Measurements from ENCODE around the gene SCAPER. TPM values are rescaled to one million over a fixed set of nuclear protein-coding genes. Genes with fewer than 3 reads are reported as not detected.

The SCAPER gene
- total and polyA plus RNA-seq, 2 of the 4 experiments (the other 2 are of a cell fraction), result 2.9 to 9.7 TPM

GRCh38 chr15:76861815-76862397 lies 43.2 kb downstream of the SCAPER start:
- in situ Hi-C loops (cut with MboI; ENCODE audit: low sequenced_read_pairs), result loop anchor here (10.0 kb wide), 2 partner anchors 627 to 667 kb away; no protein-coding TSS in a partner anchor
- CTCF ChIA-PET, result interaction anchor here (1.0 kb wide), 1 partner anchor 19 kb away, joined by 3 read pairs; no protein-coding TSS in a partner anchor
- dilution Hi-C loops (cut with HindIII; ENCODE audit: low sequenced_read_pairs, unreplicated experiment), result no loop called here

More at GRCh38 chr15:76861815-76862397, 43.2 kb downstream of the SCAPER start:
- DNase-seq (no peak), ATAC-seq (ENCODE audit: low read depth) (no peak)
- Histone ChIP-seq H4K8ac (ENCODE audit: low read depth in 2 of 2, low read length in 2 of 2) (no peak overlapping the region), H3K27me3 (ENCODE audit: control insufficient read depth, insufficient read depth, low read length) (no peaks in the 10 kb centered on the region), H4K5ac (ENCODE audit: low read depth, low read length) (no peak overlapping the region), H2AK5ac (ENCODE audit: low read depth, low read length) (no peak overlapping the region), H3K4me2 (ENCODE audit: low read depth, low read length) (no peak overlapping the region), H3K36me3 (ENCODE audit: control insufficient read depth, insufficient read depth, low read length) (no peaks in the 10 kb centered on the region), H3K9ac (ENCODE audit: low read depth, low read length) (no peak overlapping the region), H3K9me3 (ENCODE audit: control insufficient read depth, insufficient read depth, low read length) (no peaks in the 10 kb centered on the region), H3K4ac (ENCODE audit: low read depth, low read length) (no peak overlapping the region), H3K23ac (ENCODE audit: low read depth, low read length) (no peak overlapping the region), H3K18ac (ENCODE audit: low read depth, low read length) (no peak overlapping the region), H3K79me1 (ENCODE audit: low read depth in 1 of 2, low read length in 2 of 2) (peaks cover 0 to 9% of the 10 kb centered on the region in 2 experiments; a peak in 1 of 4 replicates), H3K27ac (ENCODE audit: insufficient read depth, low read length) (no peak overlapping the region), H2BK15ac (ENCODE audit: low read depth, low read length) (no peak overlapping the region), H3K9me1 (ENCODE audit: insufficient read depth, low read length) (no peaks in the 10 kb centered on the region; the same call in 1 of the 2 replicates), H3K4me3 (ENCODE audit: insufficient read depth, low read depth, low read length) (no peak overlapping the region), H3K4me1 (ENCODE audit: control insufficient read depth, insufficient read depth, low read length) (no peaks in the 10 kb centered on the region), H3K14ac (replicated peaks; ENCODE audit: low read depth, low read length) (no peak overlapping the region), H2BK120ac (ENCODE audit: low read depth, low read length) (no peak overlapping the region), H2AFZ (replicated peaks; ENCODE audit: low read length, poor library complexity) (no peak overlapping the region), H2BK20ac (ENCODE audit: low read depth, low read length) (no peak overlapping the region), H3K56ac (ENCODE audit: extremely low read depth, insufficient read depth, low read length) (no peak overlapping the region), H2AK9ac (replicated peaks; ENCODE audit: low read depth, low read length, poor library complexity) (no peak overlapping the region), H2BK5ac (ENCODE audit: low read depth, low read length, poor library complexity, severe bottlenecking) (no peak overlapping the region), H4K91ac (ENCODE audit: insufficient read depth, low read depth, low read length) (no peak overlapping the region), H4K20me1 (ENCODE audit: insufficient read depth, low read length) (no peaks in the 10 kb centered on the region)
- TF ChIP-seq RFX5 (IDR thresholded peaks at IDR 0.05; ENCODE audit: low read depth, low read length) (no peak), NFE2L2 (IDR thresholded peaks at IDR 0.05; ENCODE audit: low read depth, low read length) (no peak), SMC3 (IDR thresholded peaks at IDR 0.05; ENCODE audit: low read depth, low read length) (no peak), CEBPB (IDR thresholded peaks at IDR 0.05; ENCODE audit: low read depth, low read length) (no peak), CHD1 (IDR thresholded peaks at IDR 0.05; ENCODE audit: low read depth, low read length) (no peak), RAD21 (IDR thresholded peaks at IDR 0.05; ENCODE audit: low read length) (no peak), BHLHE40 (IDR thresholded peaks at IDR 0.05; ENCODE audit: low read depth, low read length) (no peak), POLR2A (IDR thresholded peaks at IDR 0.05; ENCODE audit: low read depth, low read length) (no peak), MAZ (IDR thresholded peaks at IDR 0.05; ENCODE audit: borderline replicate concordance, low read depth, low read length) (no peak), MXI1 (IDR thresholded peaks at IDR 0.05; ENCODE audit: borderline replicate concordance, low read depth, low read length) (no peak), FOS (IDR thresholded peaks at IDR 0.05; ENCODE audit: low read depth, low read length) (no peak), MAFK (IDR thresholded peaks at IDR 0.05; ENCODE audit: low read depth, low read length) (no peak), ELK1 (IDR thresholded peaks at IDR 0.05; ENCODE audit: borderline replicate concordance, low read depth, low read length) (no peak), RCOR1 (IDR thresholded peaks at IDR 0.05; ENCODE audit: insufficient replicate concordance, low read length) (no peak)
- TF ChIP-seq, protein P1, sequence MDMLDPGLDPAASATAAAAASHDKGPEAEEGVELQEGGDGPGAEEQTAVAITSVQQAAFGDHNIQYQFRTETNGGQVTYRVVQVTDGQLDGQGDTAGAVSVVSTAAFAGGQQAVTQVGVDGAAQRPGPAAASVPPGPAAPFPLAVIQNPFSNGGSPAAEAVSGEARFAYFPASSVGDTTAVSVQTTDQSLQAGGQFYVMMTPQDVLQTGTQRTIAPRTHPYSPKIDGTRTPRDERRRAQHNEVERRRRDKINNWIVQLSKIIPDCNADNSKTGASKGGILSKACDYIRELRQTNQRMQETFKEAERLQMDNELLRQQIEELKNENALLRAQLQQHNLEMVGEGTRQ (IDR thresholded peaks at IDR 0.05; ENCODE audit: low read depth, low read length), result no peak
- TF ChIP-seq, protein P2, sequence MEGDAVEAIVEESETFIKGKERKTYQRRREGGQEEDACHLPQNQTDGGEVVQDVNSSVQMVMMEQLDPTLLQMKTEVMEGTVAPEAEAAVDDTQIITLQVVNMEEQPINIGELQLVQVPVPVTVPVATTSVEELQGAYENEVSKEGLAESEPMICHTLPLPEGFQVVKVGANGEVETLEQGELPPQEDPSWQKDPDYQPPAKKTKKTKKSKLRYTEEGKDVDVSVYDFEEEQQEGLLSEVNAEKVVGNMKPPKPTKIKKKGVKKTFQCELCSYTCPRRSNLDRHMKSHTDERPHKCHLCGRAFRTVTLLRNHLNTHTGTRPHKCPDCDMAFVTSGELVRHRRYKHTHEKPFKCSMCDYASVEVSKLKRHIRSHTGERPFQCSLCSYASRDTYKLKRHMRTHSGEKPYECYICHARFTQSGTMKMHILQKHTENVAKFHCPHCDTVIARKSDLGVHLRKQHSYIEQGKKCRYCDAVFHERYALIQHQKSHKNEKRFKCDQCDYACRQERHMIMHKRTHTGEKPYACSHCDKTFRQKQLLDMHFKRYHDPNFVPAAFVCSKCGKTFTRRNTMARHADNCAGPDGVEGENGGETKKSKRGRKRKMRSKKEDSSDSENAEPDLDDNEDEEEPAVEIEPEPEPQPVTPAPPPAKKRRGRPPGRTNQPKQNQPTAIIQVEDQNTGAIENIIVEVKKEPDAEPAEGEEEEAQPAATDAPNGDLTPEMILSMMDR (conservative IDR thresholded peaks at IDR 0.05; ENCODE audit: low read depth, low read length), result no peak
- no CpG with 5 or more reads among the region's 4 CpGs for WGBS, 2 experiments (ENCODE audit: extremely low coverage in 2 of 2, insufficient read length in 1 of 2)
- BruUV-seq (replicated peaks), result no TSS peak
- intact Hi-C loops (cut with micrococcal nuclease), result no loop called here
- POLR2A ChIA-PET (ENCODE audit: unreplicated experiment), result no interaction called here
